Mononuclear cell (primary cell): ENCODE measurements around the gene C21orf58. TPM values are rescaled to one million over a fixed set of nuclear protein-coding genes. Genes with fewer than 3 reads are reported as not detected.

Experiments
- H3K27me3 ChIP-seq: 2 replicates; pipeline ENCODE4 v1.6.0; 2011; ENCODE audit warnings: low read length, control low read depth; ENCODE audit not compliant: insufficient read depth
- H3K4me1 ChIP-seq: 2 replicates; pipeline ENCODE4 v1.5.1; 2011; ENCODE audit warnings: mild to moderate bottlenecking, low read length, control low read depth; ENCODE audit not compliant: insufficient read depth
- H3K4me3 ChIP-seq: 2 replicates; pipeline ENCODE4 v1.5.1; 2011; ENCODE audit warnings: mild to moderate bottlenecking, low read length, moderate library complexity
- H3K9me3 ChIP-seq: 2 replicates; pipeline ENCODE4 v1.5.1; 2011; ENCODE audit warnings: low read depth, mild to moderate bottlenecking, control low read depth, low read length
- total RNA-seq: library from RNA; depleted of rRNA; stranded (reverse); fragments of >200 nt; gene quantifications from one replicate; pipeline ENCODE4 v1.2.3, GENCODE V29; 2012

C21orf58 gene
- total RNA-seq, 1 donor = 1.0 TPM

GRCh38 chr21:46357335-46357604 lies 33.6 kb upstream of the C21orf58 start:
- Histone ChIP-seq H3K4me1 (no peaks in the 10 kb centered on the region), H3K27me3 (no peaks in the 10 kb centered on the region), H3K9me3 (no peaks in the 10 kb centered on the region), H3K4me3 (no peak overlapping the region)

GRCh38 chr21:46356494-46357334 lies 33.0 kb upstream of the C21orf58 start:
- H3K9me3 ChIP-seq = no peaks in the 10 kb centered on the region
- H3K27me3 ChIP-seq = no peaks in the 10 kb centered on the region
- no peak overlapping the region for H3K4me3 ChIP-seq
- H3K4me1 ChIP-seq = no peaks in the 10 kb centered on the region

- H3K4me3 ChIP-seq = no peak overlapping the region
- no peaks in the 10 kb centered on the region for H3K9me3 ChIP-seq
- no peaks in the 10 kb centered on the region for H3K27me3 ChIP-seq
- H3K4me1 ChIP-seq = no peaks in the 10 kb centered on the region
Measured at GRCh38 chr21:46356005-46356338, 32.3 kb upstream of the C21orf58 start.

- no peaks in the 10 kb centered on the region for H3K4me1 ChIP-seq
- no peaks in the 10 kb centered on the region for H3K27me3 ChIP-seq
- H3K9me3 ChIP-seq = no peaks in the 10 kb centered on the region
- H3K4me3 ChIP-seq = no peak overlapping the region
Measured at GRCh38 chr21:46355161-46356004, 31.7 kb upstream of the C21orf58 start.

GRCh38 chr21:46354518-46354917 lies 30.8 kb upstream of the C21orf58 start:
- Histone ChIP-seq H3K9me3 (no peaks in the 10 kb centered on the region), H3K4me1 (no peaks in the 10 kb centered on the region), H3K27me3 (no peaks in the 10 kb centered on the region), H3K4me3 (no peak overlapping the region)

- no peaks in the 10 kb centered on the region for H3K27me3 ChIP-seq
- H3K4me3 ChIP-seq = no peak overlapping the region
- no peaks in the 10 kb centered on the region for H3K4me1 ChIP-seq
- no peaks in the 10 kb centered on the region for H3K9me3 ChIP-seq
Measured at GRCh38 chr21:46354046-46354445, 30.4 kb upstream of the C21orf58 start.

GRCh38 chr21:46352913-46353312 lies 29.2 kb upstream of the C21orf58 start:
- no peaks in the 10 kb centered on the region for H3K9me3 ChIP-seq
- no peaks in the 10 kb centered on the region for H3K27me3 ChIP-seq
- H3K4me1 ChIP-seq = no peaks in the 10 kb centered on the region
- H3K4me3 ChIP-seq = no peak overlapping the region

GRCh38 chr21:46352164-46352515 lies 28.5 kb upstream of the C21orf58 start:
- Histone ChIP-seq H3K9me3 (no peaks in the 10 kb centered on the region), H3K4me3 (no peak overlapping the region), H3K4me1 (no peaks in the 10 kb centered on the region), H3K27me3 (no peaks in the 10 kb centered on the region)

- Histone ChIP-seq H3K4me3 (no peak overlapping the region), H3K4me1 (no peaks in the 10 kb centered on the region), H3K9me3 (no peaks in the 10 kb centered on the region), H3K27me3 (no peaks in the 10 kb centered on the region)
Measured at GRCh38 chr21:46351476-46352163, 27.9 kb upstream of the C21orf58 start.

GRCh38 chr21:46350981-46351380 lies 27.3 kb upstream of the C21orf58 start:
- no peaks in the 10 kb centered on the region for H3K4me1 ChIP-seq
- no peaks in the 10 kb centered on the region for H3K27me3 ChIP-seq
- no peaks in the 10 kb centered on the region for H3K9me3 ChIP-seq
- no peak overlapping the region for H3K4me3 ChIP-seq

GRCh38 chr21:46350571-46350970 lies 26.9 kb upstream of the C21orf58 start:
- H3K9me3 ChIP-seq = no peaks in the 10 kb centered on the region

GRCh38 chr21:46349134-46349760 lies 25.6 kb upstream of the C21orf58 start:
- H3K27me3 ChIP-seq = no peaks in the 10 kb centered on the region
- H3K4me1 ChIP-seq = no peaks in the 10 kb centered on the region
- H3K4me3 ChIP-seq = no peak overlapping the region
- H3K9me3 ChIP-seq = no peaks in the 10 kb centered on the region

More at GRCh38 chr21:46350571-46350970, 26.9 kb upstream of the C21orf58 start:
- Histone ChIP-seq H3K4me1 (no peaks in the 10 kb centered on the region), H3K4me3 (no peak overlapping the region), H3K27me3 (no peaks in the 10 kb centered on the region)

- H3K4me1 ChIP-seq = no peaks in the 10 kb centered on the region
- no peaks in the 10 kb centered on the region for H3K9me3 ChIP-seq
- no peaks in the 10 kb centered on the region for H3K27me3 ChIP-seq
- no peak overlapping the region for H3K4me3 ChIP-seq
Measured at GRCh38 chr21:46347791-46348381, 24.2 kb upstream of the C21orf58 start.

- Histone ChIP-seq H3K4me1 (no peaks in the 10 kb centered on the region), H3K4me3 (no peak overlapping the region), H3K9me3 (no peaks in the 10 kb centered on the region), H3K27me3 (no peaks in the 10 kb centered on the region)
Measured at GRCh38 chr21:46347203-46347550, 23.5 kb upstream of the C21orf58 start.
